ENCODE measurements around the gene LDB3.

Gene LDB3

DNA sequence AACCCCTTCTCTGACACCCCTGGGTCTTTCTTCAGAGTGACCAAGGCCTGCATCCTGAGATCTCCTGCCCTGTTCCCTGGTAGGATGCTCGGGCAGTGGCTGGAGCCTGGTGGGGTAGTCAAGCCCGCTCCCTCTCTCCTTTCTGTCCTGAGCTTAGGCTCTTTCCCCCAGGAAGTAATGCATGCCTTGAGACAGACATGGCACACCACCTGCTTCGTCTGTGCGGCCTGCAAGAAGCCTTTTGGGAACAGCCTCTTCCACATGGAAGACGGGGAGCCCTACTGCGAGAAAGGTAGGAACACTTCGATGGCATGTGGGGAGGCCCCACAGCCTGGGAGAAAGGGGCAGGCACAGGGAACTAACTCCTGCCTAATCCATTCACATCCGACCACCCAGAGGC lies 50.2 kb downstream of the LDB3 start:
- Histone ChIP-seq H4K20me1 (ENCODE audit: insufficient read depth, low read length) (no peaks in the 10 kb centered on the region), H3K9me2 (replicated peaks; ENCODE audit: insufficient read depth, low read length) (no peaks in the 10 kb centered on the region), H2AFZ (ENCODE audit: low read length) (no peak overlapping the region), H3K4me3 (ENCODE audit: low read length) (no peak overlapping the region), H3K79me2 (ENCODE audit: low read length) (no peaks in the 10 kb centered on the region), H3K4me2 (ENCODE audit: low read depth, low read length) (no peak overlapping the region), H3F3A (ENCODE audit: insufficient read depth, low read length) (no peaks in the 10 kb centered on the region), H3K4me1 (ENCODE audit: low read length) (0 out of 2 replicates have a peak, but pooled peaks cover 6% of the 10 kb centered on the region), H3K9ac (ENCODE audit: low read length) (no peak overlapping the region), H3K27ac (ENCODE audit: low read length) (no peak overlapping the region), H3K27me3 (replicated peaks; ENCODE audit: insufficient read depth, low read length) (no peaks in the 10 kb centered on the region), H3K9me3 (replicated peaks; ENCODE audit: insufficient read depth, low read length) (no peaks in the 10 kb centered on the region), H3K36me3 (replicated peaks; ENCODE audit: insufficient read depth, low read length) (no peaks in the 10 kb centered on the region)
- TF ChIP-seq EZH2 (optimal IDR thresholded peaks at IDR 0.05; ENCODE audit: low read depth, low read length) (no peak), EZH2phosphoT487 (IDR thresholded peaks at IDR 0.05; ENCODE audit: low read length) (no peak)
- TF ChIP-seq, protein P1, sequence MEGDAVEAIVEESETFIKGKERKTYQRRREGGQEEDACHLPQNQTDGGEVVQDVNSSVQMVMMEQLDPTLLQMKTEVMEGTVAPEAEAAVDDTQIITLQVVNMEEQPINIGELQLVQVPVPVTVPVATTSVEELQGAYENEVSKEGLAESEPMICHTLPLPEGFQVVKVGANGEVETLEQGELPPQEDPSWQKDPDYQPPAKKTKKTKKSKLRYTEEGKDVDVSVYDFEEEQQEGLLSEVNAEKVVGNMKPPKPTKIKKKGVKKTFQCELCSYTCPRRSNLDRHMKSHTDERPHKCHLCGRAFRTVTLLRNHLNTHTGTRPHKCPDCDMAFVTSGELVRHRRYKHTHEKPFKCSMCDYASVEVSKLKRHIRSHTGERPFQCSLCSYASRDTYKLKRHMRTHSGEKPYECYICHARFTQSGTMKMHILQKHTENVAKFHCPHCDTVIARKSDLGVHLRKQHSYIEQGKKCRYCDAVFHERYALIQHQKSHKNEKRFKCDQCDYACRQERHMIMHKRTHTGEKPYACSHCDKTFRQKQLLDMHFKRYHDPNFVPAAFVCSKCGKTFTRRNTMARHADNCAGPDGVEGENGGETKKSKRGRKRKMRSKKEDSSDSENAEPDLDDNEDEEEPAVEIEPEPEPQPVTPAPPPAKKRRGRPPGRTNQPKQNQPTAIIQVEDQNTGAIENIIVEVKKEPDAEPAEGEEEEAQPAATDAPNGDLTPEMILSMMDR (IDR thresholded peaks at IDR 0.05; ENCODE audit: low read length), result no peak
- DNase-seq, result no peak

DNA sequence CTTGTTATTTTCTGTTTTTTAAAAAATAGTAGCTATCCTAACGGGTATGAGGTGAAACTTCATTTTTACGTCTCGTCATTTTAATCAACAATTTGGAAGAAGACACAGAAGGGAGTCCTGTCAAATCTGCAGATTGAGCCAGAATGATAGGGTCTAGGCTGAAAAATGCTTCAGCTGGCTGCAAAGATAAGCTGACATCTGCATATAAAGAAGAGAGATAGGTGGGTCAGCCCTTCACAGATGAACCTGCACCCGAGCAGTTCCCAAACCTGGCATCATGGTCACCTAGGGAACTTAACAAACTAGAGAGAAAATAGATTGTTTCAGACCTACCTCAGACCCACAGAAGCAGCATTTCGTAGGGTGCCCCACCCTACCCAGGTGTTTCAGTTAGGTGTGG lies 52.9 kb downstream of the LDB3 start:
- H3K9ac ChIP-seq (ENCODE audit: low read length), result no peak overlapping the region
- no peak overlapping the region for H2AFZ ChIP-seq (ENCODE audit: low read length)
- no peak overlapping the region for H3K4me2 ChIP-seq (ENCODE audit: low read depth, low read length)
- no peaks in the 10 kb centered on the region for H3K9me2 ChIP-seq (replicated peaks; ENCODE audit: insufficient read depth, low read length)
- TF ChIP-seq EZH2phosphoT487 (IDR thresholded peaks at IDR 0.05; ENCODE audit: low read length), result no peak
- no peak for TF ChIP-seq EZH2 (optimal IDR thresholded peaks at IDR 0.05; ENCODE audit: low read depth, low read length)
- TF ChIP-seq, protein P1 (IDR thresholded peaks at IDR 0.05; ENCODE audit: low read length), result no peak
- no peaks in the 10 kb centered on the region for H3K9me3 ChIP-seq (replicated peaks; ENCODE audit: insufficient read depth, low read length)
- no peak overlapping the region for H3K27ac ChIP-seq (ENCODE audit: low read length)
- no peak for DNase-seq
- no peaks in the 10 kb centered on the region for H3F3A ChIP-seq (ENCODE audit: insufficient read depth, low read length)
- H3K4me3 ChIP-seq (ENCODE audit: low read length), result no peak overlapping the region
- H3K79me2 ChIP-seq (ENCODE audit: low read length), result no peaks in the 10 kb centered on the region
- no peaks in the 10 kb centered on the region for H3K4me1 ChIP-seq (ENCODE audit: low read length)
- H3K27me3 ChIP-seq (replicated peaks; ENCODE audit: insufficient read depth, low read length), result no peaks in the 10 kb centered on the region
- no peaks in the 10 kb centered on the region for H4K20me1 ChIP-seq (ENCODE audit: insufficient read depth, low read length)
- no peaks in the 10 kb centered on the region for H3K36me3 ChIP-seq (replicated peaks; ENCODE audit: insufficient read depth, low read length)

DNA sequence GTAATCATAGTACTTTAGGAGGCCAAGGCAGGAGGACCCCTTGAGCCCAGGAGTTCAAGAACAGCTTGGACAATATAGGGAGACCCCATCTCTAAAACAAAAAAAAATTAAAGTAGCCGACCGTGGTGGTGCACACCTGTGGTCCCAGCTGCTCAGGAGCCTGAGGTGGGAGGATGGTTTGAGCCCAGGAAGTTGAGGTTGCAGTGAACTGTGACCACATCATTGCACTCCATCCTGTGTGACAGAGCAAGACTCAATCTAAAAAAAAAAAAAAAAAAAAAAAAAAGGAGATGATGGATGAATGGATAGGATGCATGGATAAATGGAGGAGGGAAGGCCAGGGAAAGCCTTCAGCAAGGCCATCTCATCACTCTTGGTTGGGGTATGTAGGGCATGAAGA lies 54.7 kb downstream of the LDB3 start:
- H3K9ac ChIP-seq (ENCODE audit: low read length), result no peak overlapping the region
- no peaks in the 10 kb centered on the region for H3K4me1 ChIP-seq (ENCODE audit: low read length)
- H2AFZ ChIP-seq (ENCODE audit: low read length), result no peak overlapping the region
- no peak overlapping the region for H3K4me3 ChIP-seq (ENCODE audit: low read length)
- no peaks in the 10 kb centered on the region for H4K20me1 ChIP-seq (ENCODE audit: insufficient read depth, low read length)
- H3F3A ChIP-seq (ENCODE audit: insufficient read depth, low read length), result no peaks in the 10 kb centered on the region
- DNase-seq, result no peak
- H3K9me2 ChIP-seq (replicated peaks; ENCODE audit: insufficient read depth, low read length), result no peaks in the 10 kb centered on the region
- no peaks in the 10 kb centered on the region for H3K27me3 ChIP-seq (replicated peaks; ENCODE audit: insufficient read depth, low read length)
- H3K9me3 ChIP-seq (replicated peaks; ENCODE audit: insufficient read depth, low read length), result no peaks in the 10 kb centered on the region
- TF ChIP-seq EZH2phosphoT487 (IDR thresholded peaks at IDR 0.05; ENCODE audit: low read length) (no peak), EZH2 (optimal IDR thresholded peaks at IDR 0.05; ENCODE audit: low read depth, low read length) (no peak)
- TF ChIP-seq, protein P1 (IDR thresholded peaks at IDR 0.05; ENCODE audit: low read length), result no peak
- H3K79me2 ChIP-seq (ENCODE audit: low read length), result no peaks in the 10 kb centered on the region
- H3K27ac ChIP-seq (ENCODE audit: low read length), result no peak overlapping the region
- H3K36me3 ChIP-seq (replicated peaks; ENCODE audit: insufficient read depth, low read length), result no peaks in the 10 kb centered on the region
- H3K4me2 ChIP-seq (ENCODE audit: low read depth, low read length), result no peak overlapping the region
